ENCODE data around the gene DDX27. TPM values are rescaled to one million over a fixed set of nuclear protein-coding genes. Genes with fewer than 3 reads are reported as not detected.

Gene DDX27
- total RNA-seq, 1 experiment from 2014 or later, result 80.8 TPM

GRCh38 chr20:49186535-49187329 lies 32.5 kb upstream of the DDX27 start:
- H3K9ac ChIP-seq (ENCODE audit: low read length), result peak overlapping the region; percentile 65
- H3F3A ChIP-seq (ENCODE audit: low read length, unreplicated experiment), result no peaks in the 10 kb centered on the region
- no peaks in the 10 kb centered on the region for H3K36me3 ChIP-seq (ENCODE audit: low read depth, low read length)
- TF ChIP-seq CTCF (conservative IDR thresholded peaks at IDR 0.05; ENCODE audit: low read depth, low read length) (no peak), EZH2 (IDR thresholded peaks at IDR 0.05; ENCODE audit: low read length, unreplicated experiment) (no peak), EZH2phosphoT487 (IDR thresholded peaks at IDR 0.05; ENCODE audit: borderline replicate concordance, low read length) (no peak)
- TSS peak; percentile 49 for BruUV-seq (replicated peaks)
- H3K9me3 ChIP-seq (ENCODE audit: low read length), result no peaks in the 10 kb centered on the region
- peaks cover 18% of the 10 kb centered on the region for H3K4me1 ChIP-seq (ENCODE audit: insufficient read depth, low read length)
- H3K9me2 ChIP-seq (replicated peaks; ENCODE audit: low read length), result no peaks in the 10 kb centered on the region
- POLR2A ChIA-PET (ENCODE audit: unreplicated experiment), result interaction anchor here (0.6 to 0.7 kb wide), 2 partner anchors 46 to 73 kb away, joined by 3 to 5 read pairs; no protein-coding TSS in a partner anchor
- ATAC-seq (peak; percentile 23), DNase-seq (peak; percentile 76)
- CTCF ChIA-PET, result interaction anchor here (1.4 kb wide), 1 partner anchor 31 kb away, joined by 4 read pairs; no protein-coding TSS in a partner anchor
- H3K27ac ChIP-seq (ENCODE audit: low read length), result peak overlapping the region; percentile 6; the same call in 1 of the 2 replicates
- intact Hi-C loops (cut with micrococcal nuclease), result loop anchor here (1.0 to 2.0 kb wide), 3 partner anchors 26 to 53 kb away; no protein-coding TSS in a partner anchor
- H3K4me3 ChIP-seq (ENCODE audit: low read length), result peak overlapping the region; percentile 85
- H3K4me2 ChIP-seq (ENCODE audit: low read length), result peak overlapping the region; percentile 93
- H2AFZ ChIP-seq (ENCODE audit: low read length), result peak overlapping the region; percentile 42; the same call in 1 of the 2 replicates
- peaks cover 61% of the 10 kb centered on the region for H3K79me2 ChIP-seq (ENCODE audit: low read length)
- no peaks in the 10 kb centered on the region for H3K27me3 ChIP-seq (ENCODE audit: low read length)
- H4K20me1 ChIP-seq (ENCODE audit: low read length), result peaks cover 37% of the 10 kb centered on the region

DNA sequence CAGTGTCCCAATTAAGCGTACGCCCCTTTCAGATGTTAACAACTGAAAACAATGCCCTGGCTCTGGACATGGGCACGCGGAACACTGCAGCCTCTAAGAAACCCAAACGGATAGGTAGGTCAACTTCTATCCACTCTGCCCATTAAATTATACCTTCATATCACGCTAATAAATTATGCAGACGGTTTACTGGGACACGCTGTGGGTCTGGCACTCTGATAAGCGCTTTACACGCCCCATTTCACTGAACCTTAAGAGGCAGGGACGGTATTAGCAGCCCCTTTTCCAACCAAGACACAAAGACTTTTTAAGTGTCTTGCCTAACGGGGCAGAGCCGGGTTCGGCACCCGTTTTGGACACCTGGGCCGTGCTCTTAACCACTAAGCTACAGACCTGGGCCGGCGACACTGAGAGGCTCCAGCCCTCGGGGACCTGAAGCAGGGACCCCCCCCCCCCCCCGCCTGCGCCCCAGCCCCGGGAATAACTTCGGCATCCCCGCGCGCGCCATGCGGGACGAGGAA lies 31.8 kb upstream of the DDX27 start:
- TSS peak; percentile 89 for BruUV-seq (replicated peaks)
- Histone ChIP-seq H3K79me2 (ENCODE audit: low read length) (peaks cover 54% of the 10 kb centered on the region), H2AFZ (ENCODE audit: low read length) (peak overlapping the region; percentile 42; the same call in 1 of the 2 replicates), H3F3A (ENCODE audit: low read length, unreplicated experiment) (no peaks in the 10 kb centered on the region), H3K4me2 (ENCODE audit: low read length) (peak overlapping the region; percentile 93), H3K4me3 (ENCODE audit: low read length) (peak overlapping the region; percentile 85), H3K27me3 (ENCODE audit: low read length) (no peaks in the 10 kb centered on the region), H3K9me2 (replicated peaks; ENCODE audit: low read length) (no peaks in the 10 kb centered on the region), H3K9ac (ENCODE audit: low read length) (peak overlapping the region; percentile 65), H3K27ac (ENCODE audit: low read length) (0 out of 2 replicates have a peak overlapping the region, but pooled peaks have one; percentile 6), H3K36me3 (ENCODE audit: low read depth, low read length) (no peaks in the 10 kb centered on the region), H3K4me1 (ENCODE audit: insufficient read depth, low read length) (peaks cover 18% of the 10 kb centered on the region), H4K20me1 (ENCODE audit: low read length) (peaks cover 31% of the 10 kb centered on the region), H3K9me3 (ENCODE audit: low read length) (no peaks in the 10 kb centered on the region)
- CTCF ChIA-PET, result interaction anchor here (1.4 kb wide), 1 partner anchor 30 kb away, joined by 4 read pairs; no protein-coding TSS in a partner anchor
- TF ChIP-seq EZH2 (IDR thresholded peaks at IDR 0.05; ENCODE audit: low read length, unreplicated experiment) (no peak), EZH2phosphoT487 (IDR thresholded peaks at IDR 0.05; ENCODE audit: borderline replicate concordance, low read length) (no peak), CTCF (conservative IDR thresholded peaks at IDR 0.05; ENCODE audit: low read depth, low read length) (no peak)
- intact Hi-C loops (cut with micrococcal nuclease), result loop anchor here (2.0 kb wide), 2 partner anchors 27 to 29 kb away; no protein-coding TSS in a partner anchor
- no peak for DNase-seq
- ATAC-seq, result peak; percentile 9
- POLR2A ChIA-PET (ENCODE audit: unreplicated experiment), result interaction anchor here (0.6 to 0.7 kb wide), 3 partner anchors 30 to 73 kb away, joined by 3 to 5 read pairs (median 4); no protein-coding TSS in a partner anchor
